ENCODE data around the gene C5AR1.

C5AR1 gene

DNA sequence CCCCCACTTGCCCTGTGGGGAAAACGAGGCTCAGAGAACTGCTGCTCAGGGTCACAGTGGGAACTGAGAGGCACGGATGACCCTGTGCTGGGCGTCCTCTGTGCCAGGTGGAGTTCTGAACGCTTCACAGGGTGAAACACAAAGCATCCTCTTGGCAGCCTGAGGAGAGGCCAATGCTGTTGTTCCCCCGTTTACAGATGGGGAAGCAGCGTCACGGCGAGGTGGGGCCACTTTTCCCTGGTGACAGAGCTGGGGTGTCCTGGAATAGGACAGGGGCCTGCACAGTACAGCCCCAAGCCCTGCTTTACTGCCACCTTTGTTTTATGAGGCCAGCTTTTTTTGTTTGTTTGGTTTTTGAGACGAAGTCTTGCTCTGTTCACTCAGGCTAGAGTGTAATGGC is 61.6 kb downstream of the C5AR1 start:
- no peak for DNase-seq

All from GF-D8 (cell line).